SK-N-MC (cell line): ENCODE results near the gene NRP1.

Experiments
- EZH2 ChIP-seq: fragments of 200-600 bp; sonication (generic); IDR thresholded peaks from one replicate; pipeline ENCODE4 v1.6.1; 2017; ENCODE audit warnings: antibody characterized with exemption
- FOXP2 ChIP-seq: optimal IDR thresholded peaks from 2 replicates; pipeline ENCODE3; 2011; ENCODE audit warnings: mild to moderate bottlenecking, moderate library complexity; ENCODE audit not compliant: insufficient read depth; ENCODE audit errors: extremely low read length, control extremely low read depth
- POLR2AphosphoS5 ChIP-seq: IDR thresholded peaks from 2 replicates; pipeline ENCODE4 v1.6.1; 2012; ENCODE audit warnings: mild to moderate bottlenecking, low read depth, low read length, borderline replicate concordance

- TF ChIP-seq POLR2AphosphoS5 (no peak), EZH2 (no peak), FOXP2 (no peak)
Measured at GRCh38 chr10:33237736-33238624, 96.5 kb downstream of the NRP1 start.
